ENCODE data around the gene FADS1. TPM values are rescaled to one million over a fixed set of nuclear protein-coding genes. Genes with fewer than 3 reads are reported as not detected.
A peak's percentile ranks its signal among the peaks of the same experiment; 100 is the strongest.

FADS1 gene
- total RNA-seq, 1 donor from 2014 or later: 47.1 TPM

- Histone ChIP-seq H3K4me3 (no peak overlapping the region), H3K4me1 (peaks cover 2 to 60% of the 10 kb centered on the region in 2 donors), H3K9me3 (no peaks in the 10 kb centered on the region), H3K27me3 (no peaks in the 10 kb centered on the region), H3K27ac (peak overlapping the region; percentile 90 to 92), H3K36me3 (peaks cover 0 to 2% of the 10 kb centered on the region in 2 donors)
- intact Hi-C loops (cut with DNase I): no loop called here
- TF ChIP-seq, protein P1, sequence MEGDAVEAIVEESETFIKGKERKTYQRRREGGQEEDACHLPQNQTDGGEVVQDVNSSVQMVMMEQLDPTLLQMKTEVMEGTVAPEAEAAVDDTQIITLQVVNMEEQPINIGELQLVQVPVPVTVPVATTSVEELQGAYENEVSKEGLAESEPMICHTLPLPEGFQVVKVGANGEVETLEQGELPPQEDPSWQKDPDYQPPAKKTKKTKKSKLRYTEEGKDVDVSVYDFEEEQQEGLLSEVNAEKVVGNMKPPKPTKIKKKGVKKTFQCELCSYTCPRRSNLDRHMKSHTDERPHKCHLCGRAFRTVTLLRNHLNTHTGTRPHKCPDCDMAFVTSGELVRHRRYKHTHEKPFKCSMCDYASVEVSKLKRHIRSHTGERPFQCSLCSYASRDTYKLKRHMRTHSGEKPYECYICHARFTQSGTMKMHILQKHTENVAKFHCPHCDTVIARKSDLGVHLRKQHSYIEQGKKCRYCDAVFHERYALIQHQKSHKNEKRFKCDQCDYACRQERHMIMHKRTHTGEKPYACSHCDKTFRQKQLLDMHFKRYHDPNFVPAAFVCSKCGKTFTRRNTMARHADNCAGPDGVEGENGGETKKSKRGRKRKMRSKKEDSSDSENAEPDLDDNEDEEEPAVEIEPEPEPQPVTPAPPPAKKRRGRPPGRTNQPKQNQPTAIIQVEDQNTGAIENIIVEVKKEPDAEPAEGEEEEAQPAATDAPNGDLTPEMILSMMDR (IDR thresholded peaks at IDR 0.05): no peak
- no peak for DNase-seq (ENCODE audit: low spot score in 2 of 2)
Measured at GRCh38 chr11:61833471-61833870, 16.7 kb upstream of the FADS1 start.

DNA sequence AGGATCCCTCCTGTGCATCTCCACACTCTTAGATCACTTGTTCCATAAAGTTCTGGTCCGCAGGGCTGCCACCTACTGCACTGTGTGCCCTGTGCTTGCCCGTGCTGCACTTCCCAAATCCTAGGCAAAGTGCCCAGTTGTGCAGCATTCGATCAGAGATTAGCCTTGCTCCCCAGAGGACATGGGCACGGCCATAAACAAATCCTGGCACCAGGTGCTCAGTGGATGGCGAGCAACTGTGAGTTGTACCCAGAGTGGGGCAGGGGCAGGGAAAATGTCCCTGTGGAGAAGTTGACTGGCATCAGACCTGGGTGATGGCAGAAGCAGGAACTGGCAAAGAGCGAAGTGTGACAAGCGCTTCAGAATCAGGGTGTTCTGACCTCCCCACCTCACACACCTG, 16.0 kb upstream of the FADS1 start:
- TF ChIP-seq, protein P1 (IDR thresholded peaks at IDR 0.05): no peak
- no peak for DNase-seq (ENCODE audit: low spot score in 2 of 2)

DNA sequence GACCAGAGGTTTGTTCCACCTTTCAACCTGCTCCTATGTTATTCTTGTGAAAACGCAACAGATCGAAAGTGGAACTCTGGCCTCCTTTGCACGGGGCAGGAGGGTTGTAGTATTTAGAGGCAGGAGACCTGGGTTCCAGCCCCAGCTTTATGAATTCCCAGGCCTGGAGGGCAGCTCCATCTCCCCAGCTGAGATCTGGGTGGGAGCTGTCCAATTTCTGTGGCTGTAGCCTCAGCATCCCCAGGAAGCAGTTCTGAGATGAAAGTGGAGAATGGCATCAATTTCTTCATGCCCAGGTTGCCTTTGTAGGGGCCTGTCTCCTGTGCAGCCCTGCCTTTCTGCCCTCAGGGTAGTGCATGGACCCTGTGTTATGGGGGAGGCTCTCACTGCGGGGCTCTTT, 15.4 kb upstream of the FADS1 start:
- H3K27ac ChIP-seq: peak overlapping the region; percentile 90 to 92

More for the DNA sequence above, 16.0 kb upstream of the FADS1 start:
- Histone ChIP-seq H3K27ac (peak overlapping the region; percentile 90 to 92), H3K9me3 (no peaks in the 10 kb centered on the region), H3K4me3 (no peak overlapping the region), H3K36me3 (no peaks in the 10 kb centered on the region), H3K27me3 (no peaks in the 10 kb centered on the region), H3K4me1 (peaks cover 2 to 63% of the 10 kb centered on the region in 2 donors)
- intact Hi-C loops (cut with DNase I): no loop called here

GRCh38 chr11:61830237-61831105, 13.7 kb upstream of the FADS1 start:
- intact Hi-C loops (cut with DNase I): no loop called here

More for the DNA sequence above, 15.4 kb upstream of the FADS1 start:
- TF ChIP-seq, protein P1 (IDR thresholded peaks at IDR 0.05): no peak
- peaks cover 2 to 63% of the 10 kb centered on the region in 2 donors for H3K4me1 ChIP-seq
- intact Hi-C loops (cut with DNase I): no loop called here
- H3K36me3 ChIP-seq: no peaks in the 10 kb centered on the region
- no peaks in the 10 kb centered on the region for H3K27me3 ChIP-seq
- H3K9me3 ChIP-seq: no peaks in the 10 kb centered on the region
- DNase-seq (ENCODE audit: low spot score in 2 of 2): no peak
- H3K4me3 ChIP-seq: no peak overlapping the region

GRCh38 chr11:61829806-61830205, 13.0 kb upstream of the FADS1 start:
- H3K9me3 ChIP-seq: no peaks in the 10 kb centered on the region
- H3K27ac ChIP-seq: peak overlapping the region; percentile 90 to 92
- peaks cover 2 to 56% of the 10 kb centered on the region in 2 donors for H3K4me1 ChIP-seq
- no peak for DNase-seq (ENCODE audit: low spot score in 2 of 2)
- H3K4me3 ChIP-seq: peak overlapping the region; percentile 74 to 78
- H3K27me3 ChIP-seq: no peaks in the 10 kb centered on the region
- intact Hi-C loops (cut with DNase I): no loop called here
- H3K36me3 ChIP-seq: no peaks in the 10 kb centered on the region
- TF ChIP-seq, protein P1 (IDR thresholded peaks at IDR 0.05): no peak

More at GRCh38 chr11:61830237-61831105, 13.7 kb upstream of the FADS1 start:
- peak overlapping the region; percentile 90 to 92 for H3K27ac ChIP-seq
- TF ChIP-seq, protein P1 (IDR thresholded peaks at IDR 0.05): no peak
- H3K4me3 ChIP-seq: peak overlapping the region; percentile 74 to 78
- peaks cover 2 to 63% of the 10 kb centered on the region in 2 donors for H3K4me1 ChIP-seq
- no peaks in the 10 kb centered on the region for H3K9me3 ChIP-seq
- no peaks in the 10 kb centered on the region for H3K27me3 ChIP-seq
- no peak for DNase-seq (ENCODE audit: low spot score in 2 of 2)
- H3K36me3 ChIP-seq: no peaks in the 10 kb centered on the region
